ENCODE data around the gene FKBP15.
"Not testable (repeated sequence)": the region's sequence is repeated elsewhere in the genome, so short reads cannot be mapped to it uniquely, and the experiment has no call there.

FKBP15 gene

DNA sequence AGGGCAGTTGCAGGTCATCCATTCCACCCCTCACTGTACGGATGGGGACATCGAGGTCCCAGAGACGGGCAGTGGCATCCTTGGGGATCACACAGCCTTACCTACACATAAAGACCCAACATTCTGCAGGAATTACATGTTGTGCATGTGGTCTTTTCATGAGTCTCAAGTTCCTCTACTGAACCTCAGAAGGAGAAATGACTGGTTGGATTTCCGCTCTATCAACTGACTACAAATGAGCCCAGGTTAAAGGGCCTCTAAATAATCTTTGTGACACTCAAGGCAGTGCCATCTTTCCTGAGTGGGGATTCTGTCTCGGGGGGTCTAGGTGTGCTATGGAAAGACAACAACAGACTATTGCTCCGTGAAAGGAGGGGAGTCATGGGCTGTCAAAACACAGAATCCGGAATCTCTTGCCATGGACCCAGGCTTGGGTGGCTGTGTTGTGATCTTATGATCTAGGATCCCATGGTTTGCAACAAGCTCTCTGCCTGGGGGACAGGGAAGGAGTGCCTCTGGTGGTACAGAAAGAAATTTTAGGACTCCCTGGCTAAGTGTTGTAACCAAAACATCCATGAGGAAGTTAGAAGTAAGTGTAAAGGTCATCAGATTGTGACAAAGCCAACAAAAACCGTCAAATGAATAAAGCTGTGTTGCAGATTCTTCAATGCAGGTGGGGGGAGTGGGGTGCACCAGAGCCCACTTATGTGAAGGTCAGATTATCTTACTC lies 72.1 kb downstream of the FKBP15 start:
- FAIRE-seq = no peak

DNA sequence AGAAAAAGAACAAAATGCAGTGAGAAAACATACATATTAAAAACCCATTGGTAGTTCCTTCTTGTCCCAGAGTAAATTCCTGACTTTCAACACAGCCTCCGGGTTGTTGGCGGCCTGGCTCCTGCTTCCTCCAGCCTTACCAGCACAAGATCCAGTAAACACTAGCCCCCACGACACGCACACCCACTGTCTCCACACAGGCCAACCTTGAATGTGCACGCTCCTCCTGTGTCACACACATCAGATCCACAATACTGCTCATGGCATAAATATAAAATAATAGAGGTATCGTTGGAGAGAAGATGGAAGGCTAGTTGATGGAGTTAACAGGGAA lies 72.7 kb downstream of the FKBP15 start:
- FAIRE-seq = no peak

DNA sequence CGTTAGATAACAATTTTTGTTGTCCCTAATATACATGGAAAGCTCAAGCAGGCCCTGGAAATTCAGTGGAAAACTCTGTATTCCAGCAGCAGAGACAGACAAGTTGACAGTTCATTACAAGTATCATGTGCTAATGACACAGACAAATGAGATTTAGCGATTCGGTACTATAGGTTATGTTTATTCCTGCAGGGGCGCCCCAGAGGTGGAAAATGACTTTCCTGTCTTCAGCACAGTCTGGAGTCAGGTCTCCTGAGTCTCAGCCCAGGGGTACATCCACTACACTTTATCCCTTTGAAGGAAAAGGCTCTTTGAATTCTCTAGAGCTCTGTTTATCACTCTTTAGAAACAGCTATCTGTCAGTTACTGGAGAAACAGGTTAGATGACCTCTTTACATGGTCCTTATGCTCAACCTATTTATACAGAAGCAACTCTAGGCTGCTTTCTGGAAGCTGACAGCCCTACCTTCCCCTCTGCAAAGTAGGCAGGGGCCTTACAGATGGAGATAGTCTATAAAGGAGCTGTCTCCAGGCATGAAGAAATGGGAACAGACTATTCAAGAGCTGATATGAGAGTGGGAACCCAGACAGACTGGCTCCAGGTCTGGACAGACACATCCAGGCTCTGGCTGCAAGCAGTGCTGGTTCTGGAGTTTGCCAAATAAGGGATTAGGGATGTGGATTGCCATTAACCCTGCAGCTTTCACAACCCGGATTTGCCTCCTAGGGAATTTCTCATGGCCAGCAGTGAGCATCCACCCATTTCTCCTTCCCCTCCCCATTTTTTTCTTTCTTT lies 77.4 kb downstream of the FKBP15 start:
- FAIRE-seq = no peak

DNA sequence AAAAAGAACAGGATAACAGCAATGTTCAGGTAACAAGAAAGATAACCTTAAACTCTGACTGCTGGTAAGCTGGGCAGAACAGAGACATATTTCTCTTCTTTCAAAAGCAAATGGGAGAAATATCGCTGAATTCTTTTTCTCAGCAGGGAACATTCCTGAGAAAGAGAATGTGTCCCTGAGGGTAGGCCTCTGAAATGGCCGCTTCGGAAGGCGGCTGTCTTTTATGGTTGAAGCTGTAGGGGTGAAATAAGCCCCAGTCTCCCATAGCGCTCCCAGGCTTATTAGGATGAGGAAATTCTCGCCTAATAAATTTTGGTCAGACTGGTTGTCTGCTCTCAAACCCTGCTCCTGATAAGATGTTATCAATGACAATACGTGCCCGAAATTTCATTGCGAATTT lies 80.2 kb downstream of the FKBP15 start:
- not testable (repeated sequence) for FAIRE-seq

DNA sequence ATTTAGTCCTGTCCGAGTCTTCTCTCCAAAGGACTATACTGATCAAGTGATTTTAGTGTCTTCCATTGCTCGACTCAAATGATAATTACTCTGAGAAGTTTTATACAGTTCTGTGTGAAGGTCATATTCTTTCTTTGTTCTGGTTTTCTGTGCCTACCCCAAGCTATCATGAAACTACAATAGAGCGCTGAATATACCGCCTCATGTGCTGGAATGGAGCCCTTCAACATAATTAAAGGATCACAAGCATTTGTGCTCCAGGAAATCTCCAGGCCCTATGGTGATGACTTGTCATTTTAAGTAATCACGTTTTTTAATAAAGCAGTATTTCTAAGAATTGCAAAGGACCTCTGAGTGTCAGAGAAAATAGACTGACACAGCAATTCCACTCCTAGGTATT lies 81.1 kb downstream of the FKBP15 start:
- no peak for FAIRE-seq

DNA sequence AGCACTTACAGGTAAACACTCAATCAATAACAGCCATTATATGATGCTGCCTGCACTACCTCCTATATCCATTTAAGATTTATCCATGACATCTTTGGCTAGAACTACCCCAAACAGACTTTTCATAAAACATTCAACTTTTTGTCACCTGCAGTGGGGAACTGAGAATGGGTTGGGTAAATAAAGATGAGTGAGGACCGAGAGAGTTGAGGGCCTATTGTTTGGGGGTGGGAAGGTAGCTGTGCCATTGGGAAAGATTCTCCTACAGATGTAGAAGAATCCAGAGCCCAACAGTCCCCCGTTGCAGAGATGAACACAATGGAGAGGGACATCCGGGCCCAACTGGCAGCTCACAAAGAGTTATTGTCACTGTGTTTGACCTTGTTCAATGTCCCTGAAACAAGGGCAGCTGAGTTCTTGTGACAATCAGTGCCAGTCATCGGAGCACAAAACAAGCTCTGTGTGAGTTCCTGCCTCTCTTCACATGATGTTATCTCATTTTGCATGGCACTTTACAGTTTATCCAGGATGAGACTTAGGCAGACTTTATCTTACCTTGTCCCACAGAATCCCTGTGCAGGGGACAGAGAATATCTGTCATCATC lies 81.8 kb downstream of the FKBP15 start:
- no peak for FAIRE-seq

DNA sequence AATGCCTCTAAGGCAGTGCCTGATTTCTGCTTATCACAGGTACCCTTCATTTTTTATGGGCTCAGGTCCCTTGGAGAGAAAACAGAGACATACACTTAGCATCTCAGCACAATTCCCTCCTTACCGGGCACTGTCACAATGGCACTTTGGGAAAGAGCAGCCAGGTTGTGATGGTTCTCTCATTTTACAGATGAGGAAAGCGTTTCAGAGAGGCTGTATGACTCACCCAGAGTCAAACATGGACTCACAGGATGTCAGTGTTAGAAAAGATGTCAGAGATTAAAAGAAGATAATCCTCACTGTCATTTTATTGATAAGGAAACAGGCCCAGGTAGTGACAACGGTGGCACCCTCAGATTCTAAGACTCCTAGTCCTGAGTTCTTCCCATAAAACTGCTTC lies 82.3 kb downstream of the FKBP15 start:
- no peak for FAIRE-seq

DNA sequence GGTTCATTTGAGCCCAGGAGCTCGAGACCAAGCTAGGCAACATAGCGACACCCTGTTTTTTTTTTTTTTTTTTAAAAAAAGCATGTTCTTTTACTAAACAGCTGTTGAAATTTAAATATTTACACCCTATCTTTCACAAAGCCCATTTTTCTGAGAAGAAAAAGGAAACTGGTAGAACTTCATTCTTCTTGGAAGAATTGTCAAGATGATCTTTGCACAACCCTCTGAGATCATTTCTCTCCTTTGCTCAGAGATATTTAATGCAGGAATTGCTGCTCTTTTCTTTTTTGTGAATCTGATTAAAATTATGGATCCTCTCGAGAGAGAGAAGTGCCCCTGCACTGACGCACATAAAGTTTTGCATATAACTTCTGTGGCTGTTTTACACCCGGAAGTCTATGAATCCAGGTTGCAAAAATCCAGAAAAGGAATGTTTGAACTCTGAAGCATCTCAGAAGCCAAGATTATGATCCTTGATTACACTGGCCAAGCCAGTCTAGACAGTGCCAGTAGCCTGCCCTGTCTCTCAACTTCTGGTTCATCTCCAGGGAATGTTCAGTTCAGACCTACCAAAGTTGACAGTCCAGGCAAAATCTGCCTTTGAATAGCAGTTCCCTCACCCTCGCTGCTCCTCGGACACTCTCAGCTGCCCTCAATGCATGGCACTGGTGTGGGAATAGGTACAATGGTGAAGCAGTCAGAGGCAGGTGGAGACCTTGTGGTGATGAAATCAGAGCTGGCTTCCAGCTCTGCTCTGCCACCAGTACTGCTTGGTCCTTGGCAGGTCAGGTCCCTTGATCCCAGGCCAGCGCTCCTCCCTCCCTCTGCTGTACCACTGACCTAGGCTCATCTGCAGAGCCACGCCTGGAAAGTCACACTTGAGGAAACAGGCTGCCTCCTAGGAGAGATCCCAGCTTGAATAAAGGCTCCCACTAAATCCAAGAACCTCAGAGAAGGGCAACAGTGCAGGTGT lies 83.6 kb downstream of the FKBP15 start:
- no peak for FAIRE-seq

DNA sequence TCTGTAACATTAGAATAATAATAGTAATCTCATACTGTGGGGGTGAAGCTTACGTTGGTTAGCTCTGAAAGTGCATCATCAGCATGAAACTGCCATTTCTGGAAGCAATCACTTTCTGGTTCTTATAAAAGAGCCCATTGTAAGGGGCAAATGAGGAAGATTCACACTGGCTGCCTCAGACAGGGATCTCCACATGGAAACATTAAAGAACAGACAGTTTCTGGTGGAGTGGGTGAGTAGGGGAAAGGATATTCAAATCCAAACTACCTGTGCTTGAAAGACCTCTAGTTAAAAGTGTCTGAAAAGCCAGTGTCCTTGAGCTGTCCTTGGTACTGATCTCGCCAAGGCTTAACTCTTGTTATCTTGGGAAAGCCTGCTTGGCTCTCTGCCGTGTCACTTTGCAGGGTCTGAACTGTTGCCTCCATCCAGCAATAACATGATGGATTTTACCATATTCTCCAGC lies 89.4 kb downstream of the FKBP15 start:
- no peak for FAIRE-seq

DNA sequence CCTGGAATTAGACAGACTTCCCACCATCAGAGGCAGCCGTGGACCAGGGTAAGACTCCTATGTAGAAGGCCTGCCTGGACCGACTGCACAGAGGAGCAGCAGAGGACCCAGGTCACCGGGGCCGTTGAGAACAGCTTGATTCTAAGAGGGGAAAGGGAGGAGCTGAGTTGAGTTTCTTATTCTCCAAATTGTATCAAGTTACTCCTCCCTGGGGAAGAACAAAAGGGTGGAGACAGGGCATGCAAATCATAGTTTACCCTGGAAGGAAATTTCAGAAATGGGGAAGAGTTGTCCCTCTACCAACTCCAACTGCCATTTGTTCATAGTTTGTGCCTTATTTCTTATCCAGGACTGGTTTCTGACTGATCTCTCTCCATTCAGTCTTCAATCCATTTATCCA lies 91.2 kb downstream of the FKBP15 start:
- no peak for FAIRE-seq

DNA sequence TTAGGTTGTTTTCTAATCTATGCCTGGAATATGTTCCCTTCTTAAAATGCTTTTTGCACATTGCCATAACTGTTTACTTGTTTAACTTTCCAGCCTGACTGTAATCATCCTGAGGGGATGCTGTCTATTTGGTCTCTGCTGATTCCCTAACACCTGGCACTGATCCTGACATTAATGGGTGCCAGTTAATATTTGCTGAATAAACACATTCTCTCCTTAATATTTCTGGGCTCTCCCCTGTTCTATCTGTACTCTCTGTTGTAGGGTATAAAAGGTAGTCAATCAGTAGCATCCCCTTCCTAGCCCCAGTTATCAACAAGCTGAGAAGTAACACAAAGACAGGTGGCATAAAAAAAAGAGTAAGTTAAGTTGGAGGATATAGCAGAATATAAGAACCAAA lies 91.6 kb downstream of the FKBP15 start:
- FAIRE-seq = no peak

DNA sequence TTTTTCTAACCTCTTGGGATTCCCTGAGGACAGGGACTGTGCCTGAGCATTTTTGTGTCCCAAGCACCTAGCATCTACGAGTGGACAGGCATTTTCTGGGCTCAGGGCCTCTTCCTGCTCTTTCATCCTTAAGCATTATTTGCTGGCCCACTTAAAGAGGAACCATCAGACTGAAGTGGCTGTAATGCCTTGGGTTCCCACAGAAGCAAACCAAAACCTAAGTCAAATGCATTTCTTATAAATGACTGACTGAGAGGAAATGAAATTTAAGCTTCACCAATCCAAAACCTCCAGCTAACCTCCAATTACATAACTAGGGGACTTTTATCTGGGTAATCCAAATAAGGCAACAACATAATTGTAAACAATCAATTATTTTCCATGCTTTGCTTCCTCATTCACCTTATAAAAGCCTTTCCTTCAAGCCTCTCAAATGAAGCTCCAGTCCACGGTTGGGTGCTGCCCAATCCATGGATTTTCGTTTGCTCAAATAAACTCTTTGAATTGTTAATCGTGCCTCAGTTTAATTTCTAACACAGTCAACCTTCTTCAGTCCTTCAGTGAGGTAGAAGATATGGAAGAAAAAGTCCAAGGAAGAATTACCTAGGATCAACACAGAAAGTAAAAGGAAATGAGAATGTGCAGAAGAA lies 95.6 kb downstream of the FKBP15 start:
- no peak for FAIRE-seq

DNA sequence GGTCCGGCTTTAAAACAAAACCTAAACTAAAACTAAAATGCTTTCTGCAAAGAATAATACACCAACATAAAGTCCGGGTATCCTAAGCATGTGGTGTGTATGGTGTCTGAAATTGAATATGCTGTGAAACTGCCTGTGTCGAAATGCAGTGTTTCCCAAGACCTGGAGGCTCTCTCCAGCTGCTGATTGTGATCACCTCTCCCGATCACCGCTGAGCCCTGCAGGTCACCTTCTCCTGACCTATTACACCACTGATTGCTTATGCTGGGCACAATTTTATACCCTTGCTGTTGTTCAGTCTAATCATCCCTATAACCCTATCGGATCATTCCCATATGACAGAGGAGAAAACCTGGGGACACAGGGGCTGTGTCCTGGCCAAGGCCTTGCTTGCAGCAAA lies 102.2 kb downstream of the FKBP15 start:
- not testable (repeated sequence) for FAIRE-seq
